Cerebellar cortex (tissue), 1 donor: ENCODE results near the gene VRTN.
"Not testable (repeated sequence)": the region's sequence is repeated elsewhere in the genome, so short reads cannot be mapped to it uniquely, and the experiment has no call there.

Source experiments
- DNase-seq: peaks from one replicate; pipeline ENCODE4 v3.0.0-alpha.2; 2015; ENCODE audit warnings: low spot score

The VRTN gene, protein sequence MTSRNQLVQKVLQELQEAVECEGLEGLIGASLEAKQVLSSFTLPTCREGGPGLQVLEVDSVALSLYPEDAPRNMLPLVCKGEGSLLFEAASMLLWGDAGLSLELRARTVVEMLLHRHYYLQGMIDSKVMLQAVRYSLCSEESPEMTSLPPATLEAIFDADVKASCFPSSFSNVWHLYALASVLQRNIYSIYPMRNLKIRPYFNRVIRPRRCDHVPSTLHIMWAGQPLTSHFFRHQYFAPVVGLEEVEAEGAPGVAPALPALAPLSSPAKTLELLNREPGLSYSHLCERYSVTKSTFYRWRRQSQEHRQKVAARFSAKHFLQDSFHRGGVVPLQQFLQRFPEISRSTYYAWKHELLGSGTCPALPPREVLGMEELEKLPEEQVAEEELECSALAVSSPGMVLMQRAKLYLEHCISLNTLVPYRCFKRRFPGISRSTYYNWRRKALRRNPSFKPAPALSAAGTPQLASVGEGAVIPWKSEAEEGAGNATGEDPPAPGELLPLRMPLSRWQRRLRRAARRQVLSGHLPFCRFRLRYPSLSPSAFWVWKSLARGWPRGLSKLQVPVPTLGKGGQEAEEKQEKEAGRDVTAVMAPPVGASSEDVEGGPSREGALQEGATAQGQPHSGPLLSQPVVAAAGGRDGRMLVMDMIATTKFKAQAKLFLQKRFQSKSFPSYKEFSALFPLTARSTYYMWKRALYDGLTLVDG

DNA sequence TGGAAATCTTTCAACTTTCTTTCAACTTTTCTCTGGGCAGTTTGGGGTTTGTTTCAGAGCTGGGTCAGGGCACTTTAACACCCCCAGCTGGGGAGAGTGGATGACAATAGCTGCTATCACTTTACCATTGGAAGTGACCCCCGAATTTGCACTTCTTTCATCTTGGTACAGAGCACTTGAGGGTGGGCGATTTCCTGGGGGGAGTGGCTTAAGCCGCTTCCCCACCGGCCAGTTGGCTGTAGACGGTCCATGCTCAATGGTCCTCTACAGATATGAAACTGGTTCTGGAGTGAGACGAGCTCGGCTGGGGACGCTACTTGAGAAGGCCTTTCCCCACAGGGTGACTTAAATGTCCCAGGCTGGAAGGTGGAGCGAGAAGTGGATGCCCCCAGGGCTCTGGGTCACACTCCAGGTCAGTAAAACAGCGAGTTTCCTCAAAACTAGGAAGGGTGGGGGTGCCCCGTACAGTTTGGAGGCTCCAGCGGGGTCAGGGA is at the start of gene VRTN:
Gene VRTN, plus strand, starts transcription at position 231 of the 494 bp plus-strand sequence. CDS start 8,313 bp downstream, outside the sequence.
- no peak for DNase-seq

GRCh38 chr14:74299061-74299545 is 49.2 kb upstream of the VRTN start:
- DNase-seq: no peak

DNA sequence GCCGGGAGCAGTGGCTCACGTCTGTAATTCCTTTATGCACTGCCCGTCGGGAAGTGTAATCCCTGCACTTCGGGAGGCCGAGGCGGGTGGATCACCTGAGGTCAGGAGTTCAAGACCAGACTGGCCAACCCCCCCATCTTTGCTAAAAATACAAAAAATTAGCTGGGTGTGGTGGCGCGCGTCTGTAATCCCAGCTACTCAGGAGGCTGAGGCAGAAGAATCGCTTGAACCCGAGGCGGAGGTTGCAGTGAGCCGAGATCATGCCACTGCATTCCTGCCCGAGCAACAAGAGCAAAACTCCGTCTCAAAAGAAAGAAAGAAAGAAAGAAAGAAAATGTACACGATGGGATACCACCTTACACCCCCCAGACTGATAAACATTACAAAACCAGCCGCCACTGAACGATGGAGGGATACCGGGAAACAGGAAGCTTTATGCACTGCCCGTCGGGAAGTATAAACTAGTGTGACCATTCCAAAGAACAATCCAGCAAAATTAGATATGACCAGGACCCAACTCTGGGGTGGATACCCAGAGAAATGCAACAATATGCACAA is 46.6 kb upstream of the VRTN start:
- DNase-seq: no peak

DNA sequence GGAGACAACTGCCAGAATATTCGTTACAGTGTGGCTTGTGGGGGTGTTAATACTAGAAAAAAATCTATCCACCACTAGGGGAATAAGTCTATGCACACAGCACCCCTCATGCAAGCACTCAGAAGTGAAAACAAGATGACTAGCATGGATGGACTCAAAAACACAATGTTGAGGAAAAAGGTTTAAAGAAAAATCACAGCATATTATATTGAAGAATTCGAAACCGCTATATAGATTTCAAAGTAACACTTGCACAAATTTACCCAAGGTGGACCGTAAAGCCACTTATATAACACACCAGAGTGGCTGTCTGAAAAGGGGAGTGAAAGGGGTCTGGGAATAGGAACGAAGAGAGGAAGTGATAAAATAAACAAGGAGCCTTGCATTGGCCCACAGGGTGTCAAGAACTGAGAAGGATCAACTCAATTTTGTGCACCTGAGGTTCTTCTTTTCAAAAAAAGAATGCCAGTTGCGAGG is 46.1 kb upstream of the VRTN start:
- DNase-seq: peak; percentile 67

DNA sequence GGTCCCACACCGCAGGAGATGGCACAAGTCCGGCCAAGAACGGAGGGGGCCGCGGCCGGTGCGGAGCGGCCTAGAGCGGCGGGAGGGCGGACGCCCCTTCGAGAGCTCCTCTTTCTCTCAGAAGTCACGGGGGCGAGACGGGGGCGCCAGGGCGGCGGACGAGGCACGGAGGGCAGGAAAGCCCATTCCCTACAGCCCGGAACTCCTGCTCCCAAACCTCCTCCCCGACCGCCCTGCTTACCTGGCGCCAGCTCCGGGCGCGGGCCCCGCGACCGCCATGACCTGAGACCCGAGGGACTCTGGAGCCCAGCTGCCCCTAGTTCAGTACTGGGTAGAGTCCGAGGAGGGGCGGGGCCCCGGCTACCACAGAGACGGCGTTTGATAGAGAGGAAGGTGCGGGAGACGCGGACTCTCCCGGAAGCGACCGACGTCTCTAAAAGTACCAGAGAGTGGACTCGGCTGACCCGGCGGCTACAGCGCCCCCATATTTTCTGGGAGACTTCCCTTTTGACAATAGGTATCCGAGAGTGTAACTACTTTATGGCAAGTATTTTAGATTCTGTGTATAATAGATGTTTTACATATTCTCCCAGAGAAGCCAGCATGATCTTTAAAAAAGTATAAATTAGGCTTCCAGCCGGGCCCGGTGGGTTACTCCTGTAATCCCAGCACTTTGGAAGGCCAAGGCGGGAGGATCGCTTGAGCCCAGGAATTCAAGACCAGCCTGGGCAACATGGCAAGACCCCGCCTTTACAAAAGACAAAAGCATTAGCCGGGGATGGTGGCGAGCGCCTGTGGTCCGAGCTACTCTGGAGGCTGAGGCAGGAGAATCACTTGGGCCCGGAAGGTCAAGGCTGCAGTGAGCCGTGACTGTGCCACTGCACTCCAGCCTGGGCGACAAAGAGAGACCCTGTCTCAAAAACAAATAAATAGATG is 45.4 kb upstream of the VRTN start, which contains the start of gene ABCD4:
Gene ABCD4, minus strand, starts transcription at position 301 of the 936 bp plus-strand sequence. Its CDS starts 22 bp downstream, at position 279.
- peak; percentile 97 for DNase-seq

DNA sequence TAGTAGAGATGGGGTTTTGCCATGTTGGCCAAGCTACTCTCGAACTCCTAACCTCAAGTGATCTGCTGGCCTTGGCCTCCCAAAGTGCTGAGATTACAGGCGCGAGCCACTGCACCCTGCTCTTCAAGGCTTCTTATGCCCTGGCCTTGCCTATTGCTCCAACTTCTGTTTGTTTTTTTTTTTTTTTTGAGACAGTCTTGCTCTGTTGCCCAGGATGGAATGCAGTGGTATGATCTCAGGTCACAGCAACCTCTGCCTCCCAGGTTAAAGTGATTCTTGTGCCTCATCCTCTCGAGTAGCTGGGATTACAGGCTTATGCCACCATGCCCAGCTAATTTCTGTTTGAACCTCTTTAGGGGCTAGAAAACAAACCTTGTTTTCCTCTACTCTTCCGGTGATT is 39.6 kb upstream of the VRTN start:
- DNase-seq: no peak

GRCh38 chr14:74309125-74310022 is 38.9 kb upstream of the VRTN start:
- no peak for DNase-seq

DNA sequence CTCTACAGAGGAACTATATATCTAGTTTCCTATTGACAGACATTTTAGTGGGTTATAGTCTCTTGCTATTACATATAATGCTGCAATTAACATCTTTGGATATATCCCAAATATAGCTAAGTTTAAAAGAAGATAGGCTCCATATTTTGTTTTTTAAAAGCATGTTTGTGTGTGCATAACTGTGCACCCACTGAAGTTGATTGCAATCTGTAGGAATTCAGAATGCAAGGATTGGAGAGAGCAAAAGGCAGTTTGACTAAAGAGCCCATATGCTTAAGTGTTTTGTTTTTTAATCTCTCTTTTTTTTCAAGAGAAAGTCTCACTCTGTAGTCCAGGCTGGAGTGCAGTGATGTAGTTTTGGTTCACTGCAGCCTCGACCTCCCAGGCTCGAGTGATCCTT is 36.1 kb upstream of the VRTN start:
- no peak for DNase-seq

GRCh38 chr14:74313601-74314000 is 34.7 kb upstream of the VRTN start:
- no peak for DNase-seq

DNA sequence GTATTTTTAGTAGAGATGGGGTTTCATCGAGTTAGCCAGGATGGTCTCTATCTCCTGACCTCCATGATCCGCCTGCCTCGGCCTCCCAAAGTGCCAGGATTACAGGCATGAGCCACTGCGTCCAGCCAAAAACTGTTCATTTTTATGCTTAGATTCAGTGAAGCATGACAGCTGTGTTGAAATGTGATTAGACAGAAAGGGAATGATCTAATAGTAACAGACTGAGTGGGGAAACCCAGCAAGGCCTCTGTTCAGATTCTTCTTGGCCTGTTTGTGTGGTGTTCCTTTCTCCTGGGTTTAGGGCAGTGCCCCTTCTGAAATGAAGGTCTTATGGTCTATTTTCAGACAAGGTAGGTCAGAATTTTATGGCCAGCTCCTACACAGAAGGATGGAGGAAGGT is 33.7 kb upstream of the VRTN start:
- DNase-seq: no peak

DNA sequence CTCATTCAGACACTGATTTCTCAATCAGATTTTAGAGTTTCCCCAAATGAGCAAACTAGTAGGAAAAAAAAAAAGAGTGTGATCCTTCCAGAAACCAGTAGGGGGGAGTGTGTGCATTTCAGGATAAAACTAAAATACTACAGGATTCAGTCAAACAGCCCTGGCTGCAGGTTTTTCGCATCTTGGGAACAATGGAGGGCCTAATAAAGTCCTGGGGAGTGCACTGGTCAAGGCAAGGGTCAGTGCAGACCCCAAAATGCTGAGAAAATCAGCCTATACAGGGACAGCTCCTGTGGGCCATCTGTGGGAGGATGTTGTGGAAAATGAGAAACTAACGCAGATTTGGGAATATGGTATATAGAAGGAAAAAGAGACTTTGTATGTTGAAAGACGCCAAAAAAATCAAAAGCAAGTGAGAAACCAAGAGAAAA is 23.3 kb upstream of the VRTN start:
- DNase-seq: peak; percentile 35

- DNase-seq: no peak
These were observed 22.8 kb upstream of the VRTN start for GRCh38 chr14:74325446-74325845.

- DNase-seq: no peak
These were observed 21.7 kb upstream of the VRTN start for GRCh38 chr14:74326369-74327152.

GRCh38 chr14:74329950-74330552 is 18.2 kb upstream of the VRTN start:
- DNase-seq: not testable (repeated sequence)

GRCh38 chr14:74333909-74334308 is 14.4 kb upstream of the VRTN start:
- DNase-seq: no peak

DNA sequence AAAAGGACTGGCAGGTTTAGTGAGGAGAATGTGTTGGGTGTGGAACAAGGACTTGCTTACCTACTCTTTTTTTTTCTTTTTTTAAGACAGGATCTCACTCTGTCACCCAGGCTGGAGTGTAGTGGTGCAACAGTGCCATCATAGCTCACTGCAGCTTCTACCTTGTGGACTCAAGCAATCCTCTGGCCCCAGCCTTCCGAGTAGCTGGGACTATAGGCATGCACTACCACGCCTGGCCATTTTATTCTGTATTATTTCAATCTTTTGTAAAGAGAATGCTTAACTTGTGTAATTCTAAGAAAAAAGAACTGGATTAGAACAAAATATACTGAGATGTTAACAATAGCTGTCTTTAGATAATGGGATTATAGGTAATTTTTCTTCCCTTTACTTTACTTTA is 1.9 kb upstream of the VRTN start:
- no peak for DNase-seq

GRCh38 chr14:74347097-74347794 is 1.0 kb upstream of the VRTN start:
- DNase-seq: no peak

- no peak for DNase-seq
These were observed 523 bp upstream of the VRTN start for GRCh38 chr14:74347795-74348100.
